ENCODE data around the gene MFSD2A. TPM values are rescaled to one million over a fixed set of nuclear protein-coding genes. Genes with fewer than 3 reads are reported as not detected.

Gene MFSD2A
- total and polyA plus RNA-seq, 9 of the 15 experiments (the other 6 are each of a cell fraction or from before 2014, with no cell fraction given) = 0.06 to 0.40 (median 0.15) TPM; not detected in 4

DNA sequence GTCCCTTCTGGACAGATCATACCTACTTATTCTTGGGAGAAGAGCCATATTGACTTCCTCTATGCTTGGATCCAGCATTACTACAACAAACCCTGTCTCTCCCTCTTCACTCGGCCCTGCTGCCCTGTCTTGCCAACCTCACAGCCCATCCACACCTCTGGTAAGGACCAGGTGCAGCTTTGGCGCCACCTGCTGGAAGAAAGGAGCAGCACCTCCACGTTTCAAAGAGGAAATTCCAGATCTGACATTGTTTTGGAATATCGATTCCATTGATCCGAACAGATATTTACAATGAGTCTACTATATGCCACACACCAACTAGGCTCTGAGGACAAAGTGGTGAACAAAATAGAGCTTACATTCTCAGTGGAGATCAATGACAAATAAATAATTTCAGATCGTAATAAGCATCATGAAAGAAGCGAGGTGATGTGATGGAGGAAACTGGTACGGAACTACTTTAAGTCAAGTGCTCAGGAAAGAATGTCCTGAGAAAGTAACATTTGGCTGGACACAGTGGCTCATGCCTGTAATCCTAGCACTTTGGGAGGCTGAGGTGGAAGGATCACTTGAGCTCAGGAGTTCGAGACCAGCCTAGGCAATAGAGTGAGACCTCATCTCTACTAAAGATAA lies 18.7 kb downstream of the MFSD2A start (continued):
- TF ChIP-seq, protein P1, sequence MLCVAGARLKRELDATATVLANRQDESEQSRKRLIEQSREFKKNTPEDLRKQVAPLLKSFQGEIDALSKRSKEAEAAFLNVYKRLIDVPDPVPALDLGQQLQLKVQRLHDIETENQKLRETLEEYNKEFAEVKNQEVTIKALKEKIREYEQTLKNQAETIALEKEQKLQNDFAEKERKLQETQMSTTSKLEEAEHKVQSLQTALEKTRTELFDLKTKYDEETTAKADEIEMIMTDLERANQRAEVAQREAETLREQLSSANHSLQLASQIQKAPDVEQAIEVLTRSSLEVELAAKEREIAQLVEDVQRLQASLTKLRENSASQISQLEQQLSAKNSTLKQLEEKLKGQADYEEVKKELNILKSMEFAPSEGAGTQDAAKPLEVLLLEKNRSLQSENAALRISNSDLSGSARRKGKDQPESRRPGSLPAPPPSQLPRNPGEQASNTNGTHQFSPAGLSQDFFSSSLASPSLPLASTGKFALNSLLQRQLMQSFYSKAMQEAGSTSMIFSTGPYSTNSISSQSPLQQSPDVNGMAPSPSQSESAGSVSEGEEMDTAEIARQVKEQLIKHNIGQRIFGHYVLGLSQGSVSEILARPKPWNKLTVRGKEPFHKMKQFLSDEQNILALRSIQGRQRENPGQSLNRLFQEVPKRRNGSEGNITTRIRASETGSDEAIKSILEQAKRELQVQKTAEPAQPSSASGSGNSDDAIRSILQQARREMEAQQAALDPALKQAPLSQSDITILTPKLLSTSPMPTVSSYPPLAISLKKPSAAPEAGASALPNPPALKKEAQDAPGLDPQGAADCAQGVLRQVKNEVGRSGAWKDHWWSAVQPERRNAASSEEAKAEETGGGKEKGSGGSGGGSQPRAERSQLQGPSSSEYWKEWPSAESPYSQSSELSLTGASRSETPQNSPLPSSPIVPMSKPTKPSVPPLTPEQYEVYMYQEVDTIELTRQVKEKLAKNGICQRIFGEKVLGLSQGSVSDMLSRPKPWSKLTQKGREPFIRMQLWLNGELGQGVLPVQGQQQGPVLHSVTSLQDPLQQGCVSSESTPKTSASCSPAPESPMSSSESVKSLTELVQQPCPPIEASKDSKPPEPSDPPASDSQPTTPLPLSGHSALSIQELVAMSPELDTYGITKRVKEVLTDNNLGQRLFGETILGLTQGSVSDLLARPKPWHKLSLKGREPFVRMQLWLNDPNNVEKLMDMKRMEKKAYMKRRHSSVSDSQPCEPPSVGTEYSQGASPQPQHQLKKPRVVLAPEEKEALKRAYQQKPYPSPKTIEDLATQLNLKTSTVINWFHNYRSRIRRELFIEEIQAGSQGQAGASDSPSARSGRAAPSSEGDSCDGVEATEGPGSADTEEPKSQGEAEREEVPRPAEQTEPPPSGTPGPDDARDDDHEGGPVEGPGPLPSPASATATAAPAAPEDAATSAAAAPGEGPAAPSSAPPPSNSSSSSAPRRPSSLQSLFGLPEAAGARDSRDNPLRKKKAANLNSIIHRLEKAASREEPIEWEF (CRISPR knock-in tag; IDR thresholded peaks at IDR 0.05) = peak; percentile 88; the same call in 1 of the 2 replicates
- TF ChIP-seq TGIF2 (CRISPR knock-in tag; IDR thresholded peaks at IDR 0.05) = no peak
- no peak for TF ChIP-seq SLC30A9 (CRISPR knock-in tag; IDR thresholded peaks at IDR 0.05)
- TF ChIP-seq KLF10 (CRISPR knock-in tag; IDR thresholded peaks at IDR 0.05) = no peak
- no peak for TF ChIP-seq KDM2B (CRISPR knock-in tag; IDR thresholded peaks at IDR 0.05)
- TF ChIP-seq, protein P2, sequence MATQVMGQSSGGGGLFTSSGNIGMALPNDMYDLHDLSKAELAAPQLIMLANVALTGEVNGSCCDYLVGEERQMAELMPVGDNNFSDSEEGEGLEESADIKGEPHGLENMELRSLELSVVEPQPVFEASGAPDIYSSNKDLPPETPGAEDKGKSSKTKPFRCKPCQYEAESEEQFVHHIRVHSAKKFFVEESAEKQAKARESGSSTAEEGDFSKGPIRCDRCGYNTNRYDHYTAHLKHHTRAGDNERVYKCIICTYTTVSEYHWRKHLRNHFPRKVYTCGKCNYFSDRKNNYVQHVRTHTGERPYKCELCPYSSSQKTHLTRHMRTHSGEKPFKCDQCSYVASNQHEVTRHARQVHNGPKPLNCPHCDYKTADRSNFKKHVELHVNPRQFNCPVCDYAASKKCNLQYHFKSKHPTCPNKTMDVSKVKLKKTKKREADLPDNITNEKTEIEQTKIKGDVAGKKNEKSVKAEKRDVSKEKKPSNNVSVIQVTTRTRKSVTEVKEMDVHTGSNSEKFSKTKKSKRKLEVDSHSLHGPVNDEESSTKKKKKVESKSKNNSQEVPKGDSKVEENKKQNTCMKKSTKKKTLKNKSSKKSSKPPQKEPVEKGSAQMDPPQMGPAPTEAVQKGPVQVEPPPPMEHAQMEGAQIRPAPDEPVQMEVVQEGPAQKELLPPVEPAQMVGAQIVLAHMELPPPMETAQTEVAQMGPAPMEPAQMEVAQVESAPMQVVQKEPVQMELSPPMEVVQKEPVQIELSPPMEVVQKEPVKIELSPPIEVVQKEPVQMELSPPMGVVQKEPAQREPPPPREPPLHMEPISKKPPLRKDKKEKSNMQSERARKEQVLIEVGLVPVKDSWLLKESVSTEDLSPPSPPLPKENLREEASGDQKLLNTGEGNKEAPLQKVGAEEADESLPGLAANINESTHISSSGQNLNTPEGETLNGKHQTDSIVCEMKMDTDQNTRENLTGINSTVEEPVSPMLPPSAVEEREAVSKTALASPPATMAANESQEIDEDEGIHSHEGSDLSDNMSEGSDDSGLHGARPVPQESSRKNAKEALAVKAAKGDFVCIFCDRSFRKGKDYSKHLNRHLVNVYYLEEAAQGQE (IDR thresholded peaks at IDR 0.05; ENCODE audit: borderline replicate concordance) = peak; percentile 94
- TF ChIP-seq, protein P2 (CRISPR knock-in tag; IDR thresholded peaks at IDR 0.05; ENCODE audit: low read depth) = no peak
- TF ChIP-seq CBX5 (IDR thresholded peaks at IDR 0.05; ENCODE audit: borderline replicate concordance, low read depth) = no peak
- TF ChIP-seq PHF21A (IDR thresholded peaks at IDR 0.05; ENCODE audit: borderline replicate concordance, low read depth) = no peak
- no peak for TF ChIP-seq SPI1 (IDR thresholded peaks at IDR 0.05; ENCODE audit: borderline replicate concordance, low read depth, low read length)
- TF ChIP-seq MBD2 (IDR thresholded peaks at IDR 0.05; ENCODE audit: borderline replicate concordance, low read depth) = no peak
- TF ChIP-seq EZH2 (IDR thresholded peaks at IDR 0.05; ENCODE audit: borderline replicate concordance, low read depth, low read length) = no peak
- no peak for TF ChIP-seq EHMT2 (IDR thresholded peaks at IDR 0.05)
- TF ChIP-seq RHOXF2B (CRISPR knock-in tag; conservative IDR thresholded peaks at IDR 0.05) = no peak
- TF ChIP-seq PTRF (tag; IDR thresholded peaks at IDR 0.05) = no peak
- no peak for TF ChIP-seq C11orf30 (IDR thresholded peaks at IDR 0.05; ENCODE audit: low read depth)
- 0 out of 2 replicates have a peak, but pooled peaks have one; percentile 38 for TF ChIP-seq HDGF (IDR thresholded peaks at IDR 0.05)

Data from K562 (cell line).